Endothelial cell of umbilical vein (primary cell): ENCODE measurements around the gene OTOGL. TPM values are rescaled to one million over a fixed set of nuclear protein-coding genes. Genes with fewer than 3 reads are reported as not detected.

Source experiments
- BruUV-seq: library from RNA; stranded (reverse); fragments of 400-500 nt; replicated peaks from 2 replicates; lab custom pipeline; 2021; lab: Mats Ljungman, UMichigan
- CTCF ChIA-PET: fragments of 300-600, 350-600 bp; sonication (Branson Sonifier 250); formaldehyde crosslinking; loops from one replicate; lab custom pipeline; 2021; ENCODE audit warnings: antibody characterized with exemption, inconsistent platforms; lab: Charles Lee
- POLR2A ChIA-PET: fragments of 300-600, 350-600 bp; sonication (Branson Sonifier 250); formaldehyde crosslinking; loops from one replicate; lab custom pipeline; 2021; ENCODE audit warnings: antibody characterized with exemption, inconsistent platforms; lab: Charles Lee
- DNase-seq: peaks from one replicate; pipeline ENCODE4 v3.0.0-alpha.2; 2011; ENCODE audit warnings: low read depth, low spot score
- FAIRE-seq: peaks from 2 replicates; lab custom pipeline; 2011; peaks lifted over from hg19 to GRCh38; lab: Jason Lieb, UNC
- H2AFZ ChIP-seq: 2 replicates; pipeline ENCODE4 v1.6.0; 2012; ENCODE audit warnings: low read depth, low read length, control low read depth, inconsistent platforms
- H3K27ac ChIP-seq: 2 replicates; pipeline ENCODE4 v1.5.1; 2011; ENCODE audit warnings: low read depth, mild to moderate bottlenecking, control low read depth, low read length, moderate library complexity; ENCODE audit not compliant: insufficient read depth
- H3K27me3 ChIP-seq, 2 experiments: 2 replicates each; pipeline versions ENCODE4 v1.6.0 to v1.6.1; 2011; ENCODE audit warnings: low read length in 2 of 2, mixed read lengths in 1 of 2; ENCODE audit not compliant: control insufficient read depth in 2 of 2, insufficient read depth in 2 of 2
- H3K36me3 ChIP-seq, 2 experiments: 2 replicates in 1 of 2; 3 replicates in 1 of 2; pipeline ENCODE4 v1.5.1; 2011; ENCODE audit warnings: low read length in 2 of 2, mild to moderate bottlenecking in 1 of 2, moderate library complexity in 1 of 2; ENCODE audit not compliant: control insufficient read depth in 2 of 2, insufficient read depth in 2 of 2; ENCODE audit errors: extremely low read depth in 1 of 2
- H3K4me1 ChIP-seq: 3 replicates; pipeline ENCODE4 v1.5.1; 2011; ENCODE audit warnings: mild to moderate bottlenecking, low read length; ENCODE audit not compliant: control insufficient read depth, insufficient read depth; ENCODE audit errors: extremely low read depth
- H3K4me2 ChIP-seq: 2 replicates; pipeline ENCODE4 v1.6.1; 2011; ENCODE audit warnings: low read length, control low read depth, mixed read lengths; ENCODE audit not compliant: insufficient read depth
- H3K4me3 ChIP-seq, 3 experiments: fragments of 200-600 bp in 1 of 3; sonication (generic), shearing (Covaris generic) in 1 of 3; replicated peaks in 1 of 3; 2 replicates each; pipeline ENCODE4 v1.5.1; 2011 to 2016; ENCODE audit warnings: control low read depth in 3 of 3, low read length in 3 of 3, mild to moderate bottlenecking in 2 of 3, inconsistent platforms in 1 of 3, low read depth in 1 of 3, moderate library complexity in 1 of 3; ENCODE audit not compliant: insufficient read depth in 1 of 3
- H3K79me2 ChIP-seq: 2 replicates; pipeline ENCODE4 v1.6.0; 2012; ENCODE audit warnings: low read length, inconsistent platforms; ENCODE audit not compliant: control insufficient read depth, insufficient read depth
- H3K9ac ChIP-seq: replicated peaks from 2 replicates; pipeline ENCODE3; 2011; ENCODE audit warnings: low read length, control low read depth; ENCODE audit not compliant: insufficient read depth; ENCODE audit errors: extremely low read depth
- H3K9me1 ChIP-seq: replicated peaks from 3 replicates; pipeline ENCODE4 v1.6.0; 2011; ENCODE audit warnings: mild to moderate bottlenecking, low read length; ENCODE audit not compliant: control insufficient read depth, insufficient read depth; ENCODE audit errors: extremely low read depth
- H3K9me3 ChIP-seq: replicated peaks from 2 replicates; pipeline ENCODE4 v1.5.1; 2012; ENCODE audit warnings: low read length, inconsistent platforms; ENCODE audit not compliant: control insufficient read depth, insufficient read depth
- H4K20me1 ChIP-seq: replicated peaks from 2 replicates; pipeline ENCODE3; 2011; ENCODE audit warnings: mild to moderate bottlenecking, low read length; ENCODE audit not compliant: control insufficient read depth, insufficient read depth; ENCODE audit errors: extremely low read depth
- CTCF ChIP-seq, 2 donors: IDR thresholded peaks; 1 replicate in 1 of 2; 2 replicates in 1 of 2; pipeline ENCODE4 v1.5.1; 2011; ENCODE audit warnings: low read length in 2 of 2, mild to moderate bottlenecking in 2 of 2, moderate library complexity in 2 of 2, control low read depth in 1 of 2, inconsistent platforms in 1 of 2, low read depth in 1 of 2; ENCODE audit not compliant: insufficient read depth in 1 of 2; ENCODE audit errors: extremely low read depth in 1 of 2
- EZH2 ChIP-seq: IDR thresholded peaks from 2 replicates; pipeline ENCODE4 v1.6.1; 2012; ENCODE audit warnings: borderline replicate concordance, low read depth, mild to moderate bottlenecking, moderate library complexity, low read length, inconsistent platforms; ENCODE audit not compliant: severe bottlenecking
- FOS ChIP-seq: IDR thresholded peaks from 2 replicates; pipeline ENCODE4 v1.6.1; 2011; ENCODE audit warnings: mild to moderate bottlenecking, low read length, moderate library complexity, borderline replicate concordance; ENCODE audit not compliant: insufficient read depth
- GATA2 ChIP-seq: IDR thresholded peaks from 2 replicates; pipeline ENCODE4 v1.7.0; 2011; ENCODE audit warnings: low read depth, mild to moderate bottlenecking, moderate library complexity, mixed read lengths, low read length; ENCODE audit not compliant: insufficient read length, insufficient read depth
- JUN ChIP-seq: IDR thresholded peaks from 2 replicates; pipeline ENCODE4 v1.6.1; 2011; ENCODE audit warnings: borderline replicate concordance, low read depth; ENCODE audit not compliant: insufficient read length, insufficient read depth
- MAX ChIP-seq: IDR thresholded peaks from 2 replicates; pipeline ENCODE4 v1.6.1; 2011; ENCODE audit not compliant: insufficient read depth, insufficient read length
- MYC ChIP-seq: IDR thresholded peaks from one replicate; pipeline ENCODE4 v1.6.1; 2011; ENCODE audit warnings: mild to moderate bottlenecking, low read depth, low read length
- POLR2A ChIP-seq: IDR thresholded peaks from 2 replicates; pipeline ENCODE4 v1.6.1; 2012; ENCODE audit warnings: low read depth, mild to moderate bottlenecking, control low read depth, low read length
- POLR2AphosphoS5 ChIP-seq: IDR thresholded peaks from 2 replicates; pipeline ENCODE4 v1.6.1; 2012; ENCODE audit warnings: low read depth, mild to moderate bottlenecking, control low read depth, low read length, moderate library complexity; ENCODE audit not compliant: insufficient read depth
- dilution Hi-C: fragments of 300-500 bp; cut with MboI; formaldehyde crosslinking; loops from one replicate; pipeline ENCODE4 v1.15.0; 2019; ENCODE audit warnings: low sequenced_read_pairs; ENCODE audit not compliant: extremely low pct_ligation_motif_present
- intact Hi-C: fragments of 100-400 bp; cut with micrococcal nuclease; formaldehyde crosslinking; loops from one replicate; pipeline ENCODE4 v1.10.0; 2022
- polyA plus RNA-seq, 4 experiments: library from polyadenylated mRNA; depleted of rRNA in 3 of 4; stranded (reverse) in 3 of 4; unstranded in 1 of 4; fragments of >200 nt; gene quantifications; 2 replicates each; pipeline versions ENCODE4 v1.2.1 to v1.2.3, GENCODE V29; 2011 to 2012; ENCODE audit warnings: missing spikeins in 1 of 4
- total RNA-seq: library from RNA; stranded (reverse); gene quantifications from 2 replicates; pipeline ENCODE4 v1.2.3, GENCODE V29; 2021

Gene OTOGL
- total and polyA plus RNA-seq, 2 donors (not counting 3 experiments of a cell fraction or from before 2014, with no cell fraction given), result 1.4 to 2.0 TPM

GRCh38 chr12:80268924-80269749 lies 169.8 kb downstream of the OTOGL start:
- dilution Hi-C loops, result no loop called here
- Histone ChIP-seq H3K9me1 (no peaks in the 10 kb centered on the region), H4K20me1 (no peaks in the 10 kb centered on the region), H3K79me2 (no peaks in the 10 kb centered on the region), H3K36me3 (no peaks in the 10 kb centered on the region), H2AFZ (peak overlapping the region; percentile 71), H3K9ac (peak overlapping the region; percentile 28), H3K27me3 (no peaks in the 10 kb centered on the region), H3K4me1 (peaks cover 18% of the 10 kb centered on the region), H3K4me3 (no peak overlapping the region), H3K4me2 (peak overlapping the region; percentile 77), H3K9me3 (no peaks in the 10 kb centered on the region), H3K27ac (peak overlapping the region; percentile 81)
- CTCF ChIA-PET, result interaction anchor here (0.8 to 4.9 kb wide), 28 partner anchors 8 to 989 kb away, joined by 3 to 641 read pairs (median 8); no protein-coding TSS in a partner anchor
- BruUV-seq, result TSS peak; percentile 96
- POLR2A ChIA-PET, result interaction anchor here (0.6 to 1.0 kb wide), 2 partner anchors 74 to 91 kb away, joined by 3 read pairs; no protein-coding TSS in a partner anchor
- TF ChIP-seq EZH2 (no peak), GATA2 (no peak), MAX (no peak), POLR2AphosphoS5 (peak; percentile 44), JUN (peak; percentile 97), FOS (peak; percentile 99), POLR2A (no peak), CTCF (IDR thresholded peaks at IDR 0.05; ENCODE audit: extremely low read depth in 1 of 2, insufficient read depth in 1 of 2, low read depth in 1 of 2, low read length in 2 of 2) (no peak), MYC (no peak)
- FAIRE-seq (peak; percentile 86), DNase-seq (peak; percentile 92)
- intact Hi-C loops, result loop anchor here (1.0 to 2.0 kb wide), 9 partner anchors 26 to 861 kb away; partner anchors contain the start of gene PPP1R12A
